Subcutaneous adipose tissue (tissue), 4 donors: ENCODE data around the gene ITPRIP. TPM values are rescaled to one million over a fixed set of nuclear protein-coding genes. Genes with fewer than 3 reads are reported as not detected.

Experiments
- CTCF ChIP-seq: fragments of 450-650 bp; IDR thresholded peaks from one replicate; pipeline ENCODE4 v1.5.1; 2016; ENCODE audit warnings: low read depth, mild to moderate bottlenecking, control low read depth, antibody characterized with exemption, moderate library complexity
- total RNA-seq, 4 donors: library from RNA; depleted of rRNA; stranded (reverse); fragments of >200 nt; gene quantifications; one replicate each; pipeline ENCODE4 v1.1.0, GENCODE V29; 2016

The ITPRIP gene
- total RNA-seq, 4 donors from 2014 or later, result 22.5 to 32.3 (median 30.9) TPM

- TF ChIP-seq CTCF, result no peak
Measured at GRCh38 chr10:104318326-104318725, 19.9 kb downstream of the ITPRIP start.

- TF ChIP-seq CTCF, result no peak
Measured at GRCh38 chr10:104317726-104318299, 20.5 kb downstream of the ITPRIP start.

GRCh38 chr10:104317269-104317710 lies 21.0 kb downstream of the ITPRIP start:
- TF ChIP-seq CTCF, result no peak

- TF ChIP-seq CTCF, result no peak
Measured at GRCh38 chr10:104316321-104317099, 21.8 kb downstream of the ITPRIP start.

- TF ChIP-seq CTCF, result no peak
Measured at GRCh38 chr10:104315486-104315921, 22.8 kb downstream of the ITPRIP start.

GRCh38 chr10:104314591-104315485 lies 23.4 kb downstream of the ITPRIP start:
- no peak for TF ChIP-seq CTCF
